HG03095 (cell line): Measurements from ENCODE around the gene KCTD6.

Experiments used
- ATAC-seq: cut with Tn5 transposase; IDR thresholded peaks from one replicate; pipeline ENCODE4 v1.9.1; 2021; ENCODE audit warnings: moderate library complexity; ENCODE audit not compliant: unreplicated experiment

Gene KCTD6

GRCh38 chr3:58484722-58485069 lies 7.2 kb upstream of the KCTD6 start:
- no peak for ATAC-seq

DNA sequence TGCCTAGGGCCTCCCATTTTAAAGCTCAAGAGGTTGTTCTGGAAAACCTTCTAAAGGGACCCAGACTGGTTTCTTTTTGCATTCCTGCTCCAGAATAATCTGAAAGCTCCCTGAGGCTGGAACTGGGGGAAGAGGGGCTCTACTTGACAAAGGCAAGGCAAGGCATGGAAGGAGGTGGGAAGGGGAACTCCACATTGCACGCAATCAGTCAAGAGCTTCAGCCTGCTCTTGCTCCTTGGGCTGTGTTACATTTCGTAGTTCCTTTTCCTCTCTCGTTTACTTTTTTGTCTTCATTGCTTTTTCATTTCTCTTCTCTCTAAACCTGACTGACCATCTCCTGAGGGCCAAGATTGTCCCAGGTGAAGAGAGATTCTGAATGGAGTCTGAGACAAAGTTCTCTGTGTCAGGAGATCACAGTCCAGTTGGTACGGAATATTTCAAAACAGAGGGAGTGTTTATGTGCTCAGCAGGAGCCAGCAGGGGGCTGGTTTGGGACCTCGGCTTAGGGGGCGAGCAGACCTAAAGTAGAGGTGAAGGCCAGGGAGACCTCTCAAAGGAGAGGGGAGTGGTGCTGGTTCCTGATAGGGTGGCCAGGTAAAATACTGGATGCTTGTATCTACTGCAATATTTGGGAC lies 6.0 kb upstream of the KCTD6 start:
- ATAC-seq, result no peak

DNA sequence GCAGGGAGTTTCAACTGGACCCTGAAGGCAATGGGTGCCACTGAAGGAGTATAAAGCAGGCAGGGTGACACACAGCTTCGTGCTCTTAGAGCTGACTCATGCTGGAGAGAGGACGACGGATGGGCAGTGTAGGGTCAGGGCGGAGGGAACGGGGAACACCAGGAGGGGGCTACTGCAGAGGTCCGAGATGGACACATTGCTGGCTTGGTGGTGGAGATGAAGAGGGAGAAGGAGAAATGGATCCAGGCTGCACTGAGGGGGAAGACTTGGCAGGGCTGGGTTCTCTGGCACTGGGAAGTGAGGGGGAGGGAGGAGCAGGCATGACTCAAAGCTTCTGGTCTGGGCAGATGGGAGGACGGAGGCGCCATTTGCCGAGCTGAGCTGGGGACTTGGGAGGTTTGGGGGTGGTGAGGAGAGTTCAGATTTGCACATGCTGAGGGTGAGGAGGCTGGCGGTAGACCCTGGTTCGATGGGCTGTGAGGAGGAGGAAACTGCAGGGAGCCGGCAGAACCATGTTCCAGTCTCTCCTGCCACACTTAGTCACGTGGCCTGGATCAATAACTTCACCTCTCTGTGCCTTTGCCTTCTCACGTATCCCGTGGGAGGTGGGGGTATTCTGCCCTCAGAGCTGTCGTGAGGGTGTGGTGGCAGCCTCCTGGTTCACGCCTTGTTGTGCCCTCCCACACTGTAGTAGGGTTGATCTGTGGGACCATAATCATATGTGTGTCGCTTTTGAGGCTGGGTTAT lies 4.6 kb upstream of the KCTD6 start:
- ATAC-seq, result no peak

- no peak for ATAC-seq
These were observed 2.9 kb upstream of the KCTD6 start for GRCh38 chr3:58488967-58489366.

DNA sequence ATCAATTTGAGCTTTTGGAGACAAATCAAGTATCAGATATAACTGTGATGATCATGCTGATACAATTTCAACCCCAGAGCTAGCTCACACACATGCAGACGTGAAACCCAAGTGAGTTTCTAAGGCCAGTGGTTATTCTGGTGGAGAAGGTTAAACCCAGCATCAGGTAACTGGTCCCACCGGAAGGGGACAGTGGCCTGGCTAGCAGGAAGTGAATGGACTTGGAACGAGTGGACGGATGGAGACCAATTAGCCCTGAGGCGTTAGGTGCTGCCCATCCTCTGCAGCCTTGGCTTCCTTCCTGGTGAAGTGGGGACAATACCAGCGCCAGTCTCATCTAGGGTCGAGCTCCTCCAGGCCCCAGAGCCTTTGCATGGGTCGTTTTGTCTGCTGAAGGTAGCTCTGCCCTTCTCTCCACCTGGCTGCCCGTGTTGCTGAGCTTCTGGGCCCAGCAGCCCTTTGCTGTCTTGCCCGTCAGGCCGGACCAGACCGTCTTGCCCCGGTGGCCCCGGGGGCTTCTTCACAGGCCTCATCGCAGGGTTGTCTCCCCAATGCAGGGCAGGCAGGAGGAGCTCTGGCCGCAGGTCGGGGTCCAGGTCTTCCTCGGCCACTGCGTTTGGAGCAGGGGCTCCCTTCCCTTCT lies 915 bp upstream of the KCTD6 start:
- no peak for ATAC-seq

- no peak for ATAC-seq
These were observed 604 bp downstream of the KCTD6 start for GRCh38 chr3:58492494-58492905.

- ATAC-seq, result no peak
These were observed 2.2 kb downstream of the KCTD6 start for GRCh38 chr3:58494107-58494506.

- ATAC-seq, result no peak
These were observed 3.2 kb downstream of the KCTD6 start for GRCh38 chr3:58495101-58495500.

DNA sequence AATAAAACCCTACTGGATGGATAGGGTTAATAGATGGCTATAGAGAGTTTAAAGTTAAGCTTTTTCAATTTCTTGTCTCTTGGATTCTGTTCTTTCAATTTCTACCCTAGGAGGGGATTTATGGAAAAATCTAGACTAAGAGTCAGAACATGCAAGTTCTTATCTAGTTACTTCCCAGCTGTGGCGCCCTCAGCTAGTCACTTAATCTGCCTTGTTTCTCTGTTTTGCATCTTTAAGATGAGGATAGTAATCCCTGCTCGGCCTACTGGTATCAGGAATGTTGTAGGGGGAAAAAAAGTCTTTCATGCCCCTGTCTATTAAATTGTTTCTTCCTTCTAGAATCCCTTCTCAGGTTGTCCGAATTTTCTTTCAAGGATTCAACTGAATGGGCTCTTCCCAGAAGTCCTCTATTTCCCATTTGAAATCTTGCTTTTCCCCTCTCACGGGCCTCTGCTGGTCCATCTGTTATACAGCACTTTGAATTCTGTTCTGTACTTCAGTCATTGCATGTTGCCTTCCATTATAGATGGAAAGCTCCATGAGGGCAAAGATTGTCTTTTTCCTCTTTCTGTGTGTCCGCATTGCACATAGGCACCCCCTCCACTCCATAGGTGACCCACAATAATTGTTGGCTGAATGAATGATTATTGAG lies 4.4 kb downstream of the KCTD6 start:
- no peak for ATAC-seq

GRCh38 chr3:58497097-58497496 lies 5.2 kb downstream of the KCTD6 start:
- no peak for ATAC-seq

- no peak for ATAC-seq
These were observed 11.0 kb downstream of the KCTD6 start for GRCh38 chr3:58502872-58503271.

- ATAC-seq, result no peak
These were observed 15.6 kb downstream of the KCTD6 start for GRCh38 chr3:58507356-58508078.

DNA sequence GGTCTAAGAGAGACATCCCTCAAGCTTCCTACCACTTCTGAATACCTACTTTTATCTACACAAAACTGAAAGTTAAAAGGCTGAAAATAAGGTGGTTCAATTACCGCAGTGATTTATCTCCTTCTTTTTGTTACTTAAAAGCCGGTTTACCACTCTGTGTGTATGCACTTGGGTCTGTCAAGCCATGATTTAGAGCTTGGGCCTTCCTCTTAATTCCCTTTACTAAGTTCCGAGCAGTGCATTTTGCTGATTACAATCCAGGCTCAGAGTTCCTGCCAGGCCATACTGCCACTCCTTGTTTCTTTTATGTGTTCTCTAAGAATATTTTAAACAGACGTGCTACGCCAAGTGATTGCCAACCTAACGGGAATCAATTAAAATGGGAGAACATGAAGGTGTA lies 16.5 kb downstream of the KCTD6 start:
- ATAC-seq, result no peak

GRCh38 chr3:58514405-58514804 lies 22.5 kb downstream of the KCTD6 start:
- ATAC-seq, result no peak

DNA sequence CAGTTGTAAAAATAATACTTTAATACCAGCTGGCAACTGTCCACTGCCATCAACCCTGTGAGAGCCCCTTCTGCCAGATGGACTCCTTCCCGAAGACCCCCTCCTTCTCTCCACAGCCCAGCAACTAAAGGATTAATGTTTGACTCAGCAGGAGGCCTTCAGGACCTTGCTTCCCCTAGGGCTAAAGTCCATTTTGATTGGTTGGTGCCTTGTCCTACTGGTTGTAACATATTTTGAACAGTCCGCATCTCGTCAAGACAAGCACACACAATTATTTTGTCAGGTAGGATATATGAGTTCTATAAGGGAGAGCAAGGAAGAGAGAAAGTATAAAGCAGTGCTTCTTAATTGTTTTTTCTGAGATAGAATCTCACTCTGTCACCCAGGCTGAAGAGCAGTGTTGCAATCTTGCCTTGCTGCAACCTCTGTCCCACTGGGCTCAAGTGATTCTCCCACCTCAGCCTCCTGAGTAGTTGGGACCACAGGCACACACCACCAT lies 26.4 kb downstream of the KCTD6 start:
- ATAC-seq, result no peak

- ATAC-seq, result no peak
These were observed 27.9 kb downstream of the KCTD6 start for GRCh38 chr3:58519668-58520402.

DNA sequence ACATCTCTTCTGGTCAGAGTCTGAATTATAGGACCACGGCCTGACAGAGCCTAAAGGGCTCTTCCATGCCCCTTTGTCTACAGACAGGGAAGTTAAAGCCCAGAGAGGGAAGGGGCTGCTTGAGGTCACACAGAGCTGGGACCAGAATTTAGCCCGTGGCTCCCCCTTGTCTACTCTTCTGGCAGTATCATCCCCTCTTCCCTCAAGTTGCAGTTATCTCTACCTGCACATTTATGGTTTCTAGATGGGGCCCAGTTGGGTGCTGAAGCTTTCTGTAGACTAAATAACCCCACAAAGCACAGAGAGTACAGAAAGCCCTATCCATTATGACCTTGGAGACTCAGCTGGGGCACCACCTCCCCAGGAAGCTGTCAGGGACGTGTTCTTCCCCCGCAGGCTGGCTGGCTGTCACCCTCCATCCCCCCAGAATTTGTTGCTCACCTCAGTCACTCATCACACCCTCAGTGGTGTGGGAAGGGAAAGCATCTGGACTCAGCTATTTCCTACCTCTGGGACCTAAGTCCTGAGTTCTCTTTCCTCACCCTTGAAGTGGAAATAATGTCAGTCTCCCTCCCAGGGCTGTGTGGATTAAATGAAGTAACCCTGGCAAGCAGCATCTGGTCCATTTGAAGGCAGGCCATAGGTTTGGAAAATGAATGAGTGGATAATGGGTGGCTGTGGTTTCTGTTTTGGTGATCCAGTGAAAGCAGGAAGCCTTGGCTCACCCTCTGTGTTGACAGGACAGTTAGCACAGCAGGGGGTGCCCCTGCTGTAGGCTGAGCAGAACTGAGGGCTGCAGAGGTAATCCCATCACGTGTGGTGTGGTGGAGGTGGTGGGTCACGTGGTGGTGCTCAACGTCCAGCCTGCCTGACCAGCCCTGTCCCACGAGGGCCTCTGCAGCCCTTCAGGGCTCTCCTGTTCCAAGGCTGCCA lies 28.8 kb downstream of the KCTD6 start:
- ATAC-seq, result no peak

GRCh38 chr3:58521336-58521670 lies 29.4 kb downstream of the KCTD6 start:
- ATAC-seq, result no peak

GRCh38 chr3:58521917-58522631 lies 30.2 kb downstream of the KCTD6 start:
- ATAC-seq, result no peak
